MM.1S (cell line): ENCODE measurements around the gene SP110.

Source experiments
- EZH2phosphoT487 ChIP-seq: fragments of 300-600 bp; sonication (generic); IDR thresholded peaks from 2 replicates; pipeline ENCODE4 v1.6.1; 2018; ENCODE audit warnings: antibody characterized with exemption, low read length
- TF ChIP-seq, protein P1 (sequence below): fragments of 300-600 bp; sonication (generic); IDR thresholded peaks from 2 replicates; pipeline ENCODE4 v1.5.1; 2016; ENCODE audit warnings: antibody characterized with exemption, low read length, mixed read lengths

DNA sequence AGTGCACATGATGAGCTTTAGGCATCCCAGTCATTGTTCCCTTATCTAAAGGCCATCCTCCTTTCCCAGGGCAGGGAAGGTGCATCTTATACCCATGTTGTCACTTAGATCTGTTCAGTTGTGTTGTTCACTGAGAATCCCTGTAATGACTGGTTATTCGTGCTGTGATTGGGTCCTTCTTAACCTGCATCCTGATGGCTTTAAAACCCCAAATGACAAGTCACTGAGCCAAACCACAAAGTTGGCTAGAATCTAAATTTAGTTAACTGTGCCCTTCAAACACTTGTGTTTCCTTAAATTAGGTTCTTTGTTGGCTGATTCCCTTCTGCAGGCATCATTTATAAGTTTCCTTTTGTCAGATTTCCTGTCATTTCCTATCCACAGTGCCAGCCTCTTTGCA lies 92.6 kb downstream of the SP110 start:
- TF ChIP-seq, protein P1, sequence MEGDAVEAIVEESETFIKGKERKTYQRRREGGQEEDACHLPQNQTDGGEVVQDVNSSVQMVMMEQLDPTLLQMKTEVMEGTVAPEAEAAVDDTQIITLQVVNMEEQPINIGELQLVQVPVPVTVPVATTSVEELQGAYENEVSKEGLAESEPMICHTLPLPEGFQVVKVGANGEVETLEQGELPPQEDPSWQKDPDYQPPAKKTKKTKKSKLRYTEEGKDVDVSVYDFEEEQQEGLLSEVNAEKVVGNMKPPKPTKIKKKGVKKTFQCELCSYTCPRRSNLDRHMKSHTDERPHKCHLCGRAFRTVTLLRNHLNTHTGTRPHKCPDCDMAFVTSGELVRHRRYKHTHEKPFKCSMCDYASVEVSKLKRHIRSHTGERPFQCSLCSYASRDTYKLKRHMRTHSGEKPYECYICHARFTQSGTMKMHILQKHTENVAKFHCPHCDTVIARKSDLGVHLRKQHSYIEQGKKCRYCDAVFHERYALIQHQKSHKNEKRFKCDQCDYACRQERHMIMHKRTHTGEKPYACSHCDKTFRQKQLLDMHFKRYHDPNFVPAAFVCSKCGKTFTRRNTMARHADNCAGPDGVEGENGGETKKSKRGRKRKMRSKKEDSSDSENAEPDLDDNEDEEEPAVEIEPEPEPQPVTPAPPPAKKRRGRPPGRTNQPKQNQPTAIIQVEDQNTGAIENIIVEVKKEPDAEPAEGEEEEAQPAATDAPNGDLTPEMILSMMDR = no peak
- TF ChIP-seq EZH2phosphoT487 = no peak
